NCI-H82 (cell line): Measurements from ENCODE around the gene SLIT3.

Source experiments
- DNase-seq: peaks from one replicate; lab custom pipeline; 2025; lab: John Stamatoyannopoulos, UW

The SLIT3 gene

GRCh38 chr5:168740092-168740800 is 560.7 kb downstream of the SLIT3 start:
- no peak for DNase-seq

GRCh38 chr5:168737066-168737465 is 563.9 kb downstream of the SLIT3 start:
- DNase-seq: no peak

- no peak for DNase-seq
These were observed 564.6 kb downstream of the SLIT3 start for GRCh38 chr5:168736281-168736831.

- DNase-seq: no peak
These were observed 566.2 kb downstream of the SLIT3 start for GRCh38 chr5:168734620-168735300.

GRCh38 chr5:168734119-168734518 is 566.8 kb downstream of the SLIT3 start:
- no peak for DNase-seq

- DNase-seq: no peak
These were observed 572.3 kb downstream of the SLIT3 start for GRCh38 chr5:168728546-168729211.

GRCh38 chr5:168727547-168727946 is 573.4 kb downstream of the SLIT3 start:
- no peak for DNase-seq

GRCh38 chr5:168726342-168726741 is 574.6 kb downstream of the SLIT3 start:
- DNase-seq: no peak

- no peak for DNase-seq
These were observed 576.7 kb downstream of the SLIT3 start for GRCh38 chr5:168724227-168724626.

GRCh38 chr5:168723037-168723436 is 577.9 kb downstream of the SLIT3 start:
- no peak for DNase-seq

GRCh38 chr5:168721966-168722365 is 579.0 kb downstream of the SLIT3 start:
- DNase-seq: no peak

- no peak for DNase-seq
These were observed 579.8 kb downstream of the SLIT3 start for GRCh38 chr5:168721002-168721753.

- DNase-seq: no peak
These were observed 580.4 kb downstream of the SLIT3 start for GRCh38 chr5:168720575-168720974.

GRCh38 chr5:168714046-168714445 is 586.9 kb downstream of the SLIT3 start:
- no peak for DNase-seq

- no peak for DNase-seq
These were observed 587.9 kb downstream of the SLIT3 start for GRCh38 chr5:168713051-168713450.

GRCh38 chr5:168712280-168712924 is 588.5 kb downstream of the SLIT3 start:
- DNase-seq: no peak

GRCh38 chr5:168710706-168711105 is 590.2 kb downstream of the SLIT3 start:
- DNase-seq: no peak

GRCh38 chr5:168707716-168708695 is 592.9 kb downstream of the SLIT3 start:
- peak; percentile 68 for DNase-seq

- peak; percentile 92 for DNase-seq
These were observed 594.3 kb downstream of the SLIT3 start for GRCh38 chr5:168706655-168707069.

GRCh38 chr5:168705321-168705720 is 595.6 kb downstream of the SLIT3 start:
- DNase-seq: no peak
